Endothelial cell of umbilical vein (primary cell): ENCODE measurements around the gene TANGO2. TPM values are rescaled to one million over a fixed set of nuclear protein-coding genes. Genes with fewer than 3 reads are reported as not detected.

Experiments
- Bru-seq: library from RNA; stranded (reverse); fragments of 400-500 nt; gene quantifications from one replicate; lab custom pipeline; 2021; lab: Mats Ljungman, UMichigan
- BruChase-seq, 2 experiments: library from RNA; stranded (reverse); fragments of 400-500 nt; gene quantifications; one replicate each; lab custom pipeline; 2021; lab: Mats Ljungman, UMichigan
- BruUV-seq: library from RNA; stranded (reverse); fragments of 400-500 nt; replicated peaks from 2 replicates; lab custom pipeline; 2021; lab: Mats Ljungman, UMichigan
- CTCF ChIA-PET: fragments of 300-600, 350-600 bp; sonication (Branson Sonifier 250); formaldehyde crosslinking; loops from one replicate; lab custom pipeline; 2021; ENCODE audit warnings: antibody characterized with exemption, inconsistent platforms; lab: Charles Lee
- POLR2A ChIA-PET: fragments of 300-600, 350-600 bp; sonication (Branson Sonifier 250); formaldehyde crosslinking; loops from one replicate; lab custom pipeline; 2021; ENCODE audit warnings: antibody characterized with exemption, inconsistent platforms; lab: Charles Lee
- DNase-seq: peaks from one replicate; pipeline ENCODE4 v3.0.0-alpha.2; 2011; ENCODE audit warnings: low read depth, low spot score
- FAIRE-seq: peaks from 2 replicates; lab custom pipeline; 2011; peaks lifted over from hg19 to GRCh38; lab: Jason Lieb, UNC
- H2AFZ ChIP-seq: 2 replicates; pipeline ENCODE4 v1.6.0; 2012; ENCODE audit warnings: low read depth, low read length, control low read depth, inconsistent platforms
- H3K27ac ChIP-seq: 2 replicates; pipeline ENCODE4 v1.5.1; 2011; ENCODE audit warnings: low read depth, mild to moderate bottlenecking, control low read depth, low read length, moderate library complexity; ENCODE audit not compliant: insufficient read depth
- H3K27me3 ChIP-seq, 2 experiments: 2 replicates each; pipeline versions ENCODE4 v1.6.0 to v1.6.1; 2011; ENCODE audit warnings: low read length in 2 of 2, mixed read lengths in 1 of 2; ENCODE audit not compliant: control insufficient read depth in 2 of 2, insufficient read depth in 2 of 2
- H3K36me3 ChIP-seq, 2 experiments: 2 replicates in 1 of 2; 3 replicates in 1 of 2; pipeline ENCODE4 v1.5.1; 2011; ENCODE audit warnings: low read length in 2 of 2, mild to moderate bottlenecking in 1 of 2, moderate library complexity in 1 of 2; ENCODE audit not compliant: control insufficient read depth in 2 of 2, insufficient read depth in 2 of 2; ENCODE audit errors: extremely low read depth in 1 of 2
- H3K4me1 ChIP-seq: 3 replicates; pipeline ENCODE4 v1.5.1; 2011; ENCODE audit warnings: mild to moderate bottlenecking, low read length; ENCODE audit not compliant: control insufficient read depth, insufficient read depth; ENCODE audit errors: extremely low read depth
- H3K4me2 ChIP-seq: 2 replicates; pipeline ENCODE4 v1.6.1; 2011; ENCODE audit warnings: low read length, control low read depth, mixed read lengths; ENCODE audit not compliant: insufficient read depth
- H3K4me3 ChIP-seq, 3 experiments: fragments of 200-600 bp in 1 of 3; sonication (generic), shearing (Covaris generic) in 1 of 3; replicated peaks in 1 of 3; 2 replicates each; pipeline ENCODE4 v1.5.1; 2011 to 2016; ENCODE audit warnings: control low read depth in 3 of 3, low read length in 3 of 3, mild to moderate bottlenecking in 2 of 3, inconsistent platforms in 1 of 3, low read depth in 1 of 3, moderate library complexity in 1 of 3; ENCODE audit not compliant: insufficient read depth in 1 of 3
- H3K79me2 ChIP-seq: 2 replicates; pipeline ENCODE4 v1.6.0; 2012; ENCODE audit warnings: low read length, inconsistent platforms; ENCODE audit not compliant: control insufficient read depth, insufficient read depth
- H3K9ac ChIP-seq: replicated peaks from 2 replicates; pipeline ENCODE3; 2011; ENCODE audit warnings: low read length, control low read depth; ENCODE audit not compliant: insufficient read depth; ENCODE audit errors: extremely low read depth
- H3K9me1 ChIP-seq: replicated peaks from 3 replicates; pipeline ENCODE4 v1.6.0; 2011; ENCODE audit warnings: mild to moderate bottlenecking, low read length; ENCODE audit not compliant: control insufficient read depth, insufficient read depth; ENCODE audit errors: extremely low read depth
- H3K9me3 ChIP-seq: replicated peaks from 2 replicates; pipeline ENCODE4 v1.5.1; 2012; ENCODE audit warnings: low read length, inconsistent platforms; ENCODE audit not compliant: control insufficient read depth, insufficient read depth
- H4K20me1 ChIP-seq: replicated peaks from 2 replicates; pipeline ENCODE3; 2011; ENCODE audit warnings: mild to moderate bottlenecking, low read length; ENCODE audit not compliant: control insufficient read depth, insufficient read depth; ENCODE audit errors: extremely low read depth
- EZH2 ChIP-seq: IDR thresholded peaks from 2 replicates; pipeline ENCODE4 v1.6.1; 2012; ENCODE audit warnings: borderline replicate concordance, low read depth, mild to moderate bottlenecking, moderate library complexity, low read length, inconsistent platforms; ENCODE audit not compliant: severe bottlenecking
- FOS ChIP-seq: IDR thresholded peaks from 2 replicates; pipeline ENCODE4 v1.6.1; 2011; ENCODE audit warnings: mild to moderate bottlenecking, low read length, moderate library complexity, borderline replicate concordance; ENCODE audit not compliant: insufficient read depth
- GATA2 ChIP-seq: IDR thresholded peaks from 2 replicates; pipeline ENCODE4 v1.7.0; 2011; ENCODE audit warnings: low read depth, mild to moderate bottlenecking, moderate library complexity, mixed read lengths, low read length; ENCODE audit not compliant: insufficient read length, insufficient read depth
- JUN ChIP-seq: IDR thresholded peaks from 2 replicates; pipeline ENCODE4 v1.6.1; 2011; ENCODE audit warnings: borderline replicate concordance, low read depth; ENCODE audit not compliant: insufficient read length, insufficient read depth
- MYC ChIP-seq: IDR thresholded peaks from one replicate; pipeline ENCODE4 v1.6.1; 2011; ENCODE audit warnings: mild to moderate bottlenecking, low read depth, low read length
- POLR2A ChIP-seq: IDR thresholded peaks from 2 replicates; pipeline ENCODE4 v1.6.1; 2012; ENCODE audit warnings: low read depth, mild to moderate bottlenecking, control low read depth, low read length
- POLR2AphosphoS5 ChIP-seq: IDR thresholded peaks from 2 replicates; pipeline ENCODE4 v1.6.1; 2012; ENCODE audit warnings: low read depth, mild to moderate bottlenecking, control low read depth, low read length, moderate library complexity; ENCODE audit not compliant: insufficient read depth
- dilution Hi-C: fragments of 300-500 bp; cut with MboI; formaldehyde crosslinking; loops from one replicate; pipeline ENCODE4 v1.15.0; 2019; ENCODE audit warnings: low sequenced_read_pairs; ENCODE audit not compliant: extremely low pct_ligation_motif_present
- intact Hi-C: fragments of 100-400 bp; cut with micrococcal nuclease; formaldehyde crosslinking; loops from one replicate; pipeline ENCODE4 v1.10.0; 2022
- long read RNA-seq: library from polyadenylated mRNA; stranded (forward); transcript quantifications from one replicate; pipeline ENCODE4 v2.0.0, GENCODE V29; 2021
- polyA minus RNA-seq, 3 experiments: library from RNA; depleted of rRNA, polyadenylated mRNA; stranded (reverse); fragments of >200 nt; gene quantifications; 1 replicate in 1 of 3; 2 replicates in 2 of 3; pipeline ENCODE4 v1.2.3, GENCODE V29; 2011
- polyA plus RNA-seq, 4 experiments: library from polyadenylated mRNA; depleted of rRNA in 3 of 4; stranded (reverse) in 3 of 4; unstranded in 1 of 4; fragments of >200 nt; gene quantifications; 2 replicates each; pipeline versions ENCODE4 v1.2.1 to v1.2.3, GENCODE V29; 2011 to 2012; ENCODE audit warnings: missing spikeins in 1 of 4
- total RNA-seq: library from RNA; stranded (reverse); gene quantifications from 2 replicates; pipeline ENCODE4 v1.2.3, GENCODE V29; 2021
- TF ChIP-seq, protein P1 (sequence below): IDR thresholded peaks from 2 replicates; pipeline ENCODE4 v1.6.1; 2011; ENCODE audit not compliant: insufficient read depth, insufficient read length
- TF ChIP-seq, protein P2 (sequence below), 2 donors: IDR thresholded peaks; 1 replicate in 1 of 2; 2 replicates in 1 of 2; pipeline ENCODE4 v1.5.1; 2011; ENCODE audit warnings: low read length in 2 of 2, mild to moderate bottlenecking in 2 of 2, moderate library complexity in 2 of 2, control low read depth in 1 of 2, inconsistent platforms in 1 of 2, low read depth in 1 of 2; ENCODE audit not compliant: insufficient read depth in 1 of 2; ENCODE audit errors: extremely low read depth in 1 of 2

The TANGO2 gene, protein sequence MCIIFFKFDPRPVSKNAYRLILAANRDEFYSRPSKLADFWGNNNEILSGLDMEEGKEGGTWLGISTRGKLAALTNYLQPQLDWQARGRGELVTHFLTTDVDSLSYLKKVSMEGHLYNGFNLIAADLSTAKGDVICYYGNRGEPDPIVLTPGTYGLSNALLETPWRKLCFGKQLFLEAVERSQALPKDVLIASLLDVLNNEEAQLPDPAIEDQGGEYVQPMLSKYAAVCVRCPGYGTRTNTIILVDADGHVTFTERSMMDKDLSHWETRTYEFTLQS
- 33.2 and 40.0 TPM in 2 replicates for total RNA-seq
- 49.3 and 59.5 TPM in 2 replicates for polyA plus RNA-seq
- 34.3 and 36.5 TPM in 2 replicates for polyA plus RNA-seq (2011; cell fraction: cytosol; rRNA removed)
- 48.4 and 53.3 TPM in 2 replicates for polyA plus RNA-seq (2011; cell fraction: nucleus; rRNA removed)
- polyA plus RNA-seq (2012) = 20.4 and 20.9 TPM in 2 replicates
- polyA minus RNA-seq = 82.2 and 90.8 TPM in 2 replicates
- 10.1 TPM for polyA minus RNA-seq (2011; cell fraction: cytosol; rRNA and poly(A)+ RNA removed)
- 22.9 and 23.8 TPM in 2 replicates for polyA minus RNA-seq (2011; cell fraction: nucleus; rRNA and poly(A)+ RNA removed)
- Bru-seq, nascent RNA = percentile 57 among the genes with signal in this experiment
- percentile 62 among the genes with signal in this experiment for BruChase-seq, experiment 1, labeled RNA remaining after a 6-hour chase
- BruChase-seq, experiment 2, labeled RNA remaining after a 2-hour chase = percentile 67 among the genes with signal in this experiment
- long read RNA-seq, transcript TANGO2-217 (9 exons, 2,439 nt) = major isoform, 7 of 64 reads
- long read RNA-seq, transcript TANGO2-201 (9 exons, 2,273 nt) = minor isoform, 6 of 64 reads
- long read RNA-seq, partial matches to known transcripts = 11 of 64 reads
- long read RNA-seq, other reads (novel, unspliced or antisense) = 32 of 64 reads

DNA sequence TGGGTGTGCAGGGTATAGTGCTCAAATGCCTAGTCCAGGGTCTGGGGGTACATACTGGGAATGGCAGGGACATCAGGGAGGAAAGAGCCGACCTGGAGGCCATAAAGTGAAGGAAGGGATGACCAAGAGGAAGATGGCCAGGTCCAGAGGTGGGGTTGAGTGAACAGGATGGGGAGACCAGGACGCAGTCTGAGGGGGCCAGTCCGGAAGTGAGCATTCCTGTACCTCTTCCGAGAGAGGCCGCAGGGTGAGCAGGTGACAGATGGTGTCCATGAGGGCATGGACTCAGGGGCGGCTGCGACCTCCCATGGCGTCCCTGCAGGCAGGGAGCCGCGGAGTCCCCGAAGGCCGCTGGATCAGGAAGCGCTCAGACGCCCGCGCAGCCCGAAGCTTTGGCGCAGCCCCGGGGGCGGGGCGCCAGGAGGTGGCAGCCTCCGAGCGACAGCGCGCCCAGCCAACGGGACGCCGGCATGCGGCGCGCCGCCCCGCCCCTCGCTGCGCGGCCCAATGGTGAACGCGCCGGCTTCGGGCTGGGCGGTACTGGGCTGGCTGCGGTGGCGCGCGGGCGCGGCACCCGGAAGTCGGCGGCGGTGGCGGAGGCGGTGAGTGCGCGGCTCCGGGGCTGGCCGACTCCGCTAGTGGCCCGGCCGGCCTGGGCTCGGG lies at the start of gene TANGO2:
Gene TANGO2, plus strand, starts transcription at position 578 of the 663 bp plus-strand sequence. CDS start 15,689 bp downstream, outside the sequence.
- H3K4me3 ChIP-seq = peak within 1 kb of the TSS; percentile 69 to 82 (median 81)
- no TSS peak for BruUV-seq
- peak within 1 kb of the TSS; percentile 59 for H3K4me2 ChIP-seq
- no peaks in the 10 kb centered on the region for H3K9me1 ChIP-seq
- FAIRE-seq (peak; percentile 94), DNase-seq (peak; percentile 88)
- POLR2A ChIA-PET = interaction anchor here (0.6 kb wide), 1 partner anchor 50 kb away, joined by 3 read pairs; no protein-coding TSS in a partner anchor
- intact Hi-C loops (loop anchor here (2.0 kb wide), 2 partner anchors 22 to 60 kb away; partner anchors contain the start of gene DGCR8), dilution Hi-C loops (no loop called here)
- H3K27me3 ChIP-seq = no peaks in the 10 kb centered on the region
- H4K20me1 ChIP-seq = no peaks in the 10 kb centered on the region
- H2AFZ ChIP-seq = peak within 1 kb of the TSS; percentile 45
- no peaks in the 10 kb centered on the region for H3K36me3 ChIP-seq
- H3K9me3 ChIP-seq = no peaks in the 10 kb centered on the region
- H3K4me1 ChIP-seq = peaks cover 17% of the 10 kb centered on the region
- TF ChIP-seq MYC (no peak), JUN (no peak), POLR2A (peak; percentile 84), EZH2 (no peak), POLR2AphosphoS5 (peak; percentile 92), GATA2 (no peak), FOS (no peak)
- TF ChIP-seq, protein P1, sequence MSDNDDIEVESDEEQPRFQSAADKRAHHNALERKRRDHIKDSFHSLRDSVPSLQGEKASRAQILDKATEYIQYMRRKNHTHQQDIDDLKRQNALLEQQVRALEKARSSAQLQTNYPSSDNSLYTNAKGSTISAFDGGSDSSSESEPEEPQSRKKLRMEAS = no peak
- TF ChIP-seq, protein P2, sequence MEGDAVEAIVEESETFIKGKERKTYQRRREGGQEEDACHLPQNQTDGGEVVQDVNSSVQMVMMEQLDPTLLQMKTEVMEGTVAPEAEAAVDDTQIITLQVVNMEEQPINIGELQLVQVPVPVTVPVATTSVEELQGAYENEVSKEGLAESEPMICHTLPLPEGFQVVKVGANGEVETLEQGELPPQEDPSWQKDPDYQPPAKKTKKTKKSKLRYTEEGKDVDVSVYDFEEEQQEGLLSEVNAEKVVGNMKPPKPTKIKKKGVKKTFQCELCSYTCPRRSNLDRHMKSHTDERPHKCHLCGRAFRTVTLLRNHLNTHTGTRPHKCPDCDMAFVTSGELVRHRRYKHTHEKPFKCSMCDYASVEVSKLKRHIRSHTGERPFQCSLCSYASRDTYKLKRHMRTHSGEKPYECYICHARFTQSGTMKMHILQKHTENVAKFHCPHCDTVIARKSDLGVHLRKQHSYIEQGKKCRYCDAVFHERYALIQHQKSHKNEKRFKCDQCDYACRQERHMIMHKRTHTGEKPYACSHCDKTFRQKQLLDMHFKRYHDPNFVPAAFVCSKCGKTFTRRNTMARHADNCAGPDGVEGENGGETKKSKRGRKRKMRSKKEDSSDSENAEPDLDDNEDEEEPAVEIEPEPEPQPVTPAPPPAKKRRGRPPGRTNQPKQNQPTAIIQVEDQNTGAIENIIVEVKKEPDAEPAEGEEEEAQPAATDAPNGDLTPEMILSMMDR (IDR thresholded peaks at IDR 0.05; ENCODE audit: extremely low read depth in 1 of 2, insufficient read depth in 1 of 2, low read depth in 1 of 2, low read length in 2 of 2) = no peak
- CTCF ChIA-PET = interaction anchor here (0.6 to 2.7 kb wide), 7 partner anchors 13 to 290 kb away, joined by 4 to 10 read pairs (median 4); no protein-coding TSS in a partner anchor
- peak within 1 kb of the TSS; percentile 85 for H3K9ac ChIP-seq
- H3K27ac ChIP-seq = peak within 1 kb of the TSS; percentile 74
- peaks cover 22% of the 10 kb centered on the region for H3K79me2 ChIP-seq
